Endometrium (tissue), 2 donors: ENCODE measurements around the gene PTPRN.

Experiments used
- FAIRE-seq: peaks from 2 replicates; lab custom pipeline; 2012; peaks lifted over from hg19 to GRCh38; lab: Jason Lieb, UNC
- donor health status: control.
- donor health status: control.

Gene PTPRN

DNA sequence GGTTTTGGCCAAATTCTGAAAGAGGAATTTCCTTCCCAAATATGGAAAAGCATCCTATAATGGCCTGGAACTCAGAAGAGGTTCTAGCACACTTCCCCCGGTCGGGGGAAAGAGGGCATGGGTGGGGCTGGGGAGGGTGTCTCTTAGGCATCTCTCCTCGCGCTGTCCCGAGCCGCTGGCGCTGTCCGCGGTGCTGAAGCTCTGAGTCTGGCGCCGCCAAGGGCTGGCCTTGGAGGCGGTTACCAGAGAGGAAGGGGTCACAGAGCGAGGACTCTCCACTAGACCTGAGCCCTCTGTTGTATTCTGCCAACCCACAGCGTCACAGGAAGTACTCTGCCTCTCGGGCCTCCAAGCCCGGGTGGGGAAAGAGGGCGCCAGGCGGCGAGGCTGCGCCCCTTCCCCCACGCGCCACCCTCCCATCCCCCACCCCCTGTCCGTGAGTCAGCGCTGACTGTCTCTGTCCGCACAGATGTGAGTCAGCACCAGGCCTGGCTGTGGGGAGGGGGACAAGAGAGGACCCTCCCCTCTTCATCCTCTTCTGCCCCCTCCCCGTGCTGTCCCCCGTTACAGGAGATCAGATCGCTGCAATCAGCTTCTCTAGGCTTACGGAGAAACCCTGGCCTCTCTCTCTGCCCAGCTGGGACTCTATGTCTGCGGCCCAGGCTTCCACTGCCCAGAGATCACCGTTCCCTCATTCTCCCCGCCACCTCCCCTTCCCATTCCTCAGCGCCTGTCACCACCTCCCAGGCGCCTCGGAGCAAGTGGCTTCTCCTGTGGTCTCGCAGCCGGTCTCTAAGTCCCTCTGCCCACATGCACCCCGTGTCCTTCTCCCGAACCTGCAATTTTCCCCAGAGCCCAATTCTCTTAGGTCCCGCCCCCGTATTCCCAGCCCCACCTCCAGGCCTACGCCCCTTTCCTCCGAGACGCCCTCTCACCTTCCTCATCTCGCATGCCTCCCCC, 779 bp downstream of the PTPRN start:
- FAIRE-seq = no peak

DNA sequence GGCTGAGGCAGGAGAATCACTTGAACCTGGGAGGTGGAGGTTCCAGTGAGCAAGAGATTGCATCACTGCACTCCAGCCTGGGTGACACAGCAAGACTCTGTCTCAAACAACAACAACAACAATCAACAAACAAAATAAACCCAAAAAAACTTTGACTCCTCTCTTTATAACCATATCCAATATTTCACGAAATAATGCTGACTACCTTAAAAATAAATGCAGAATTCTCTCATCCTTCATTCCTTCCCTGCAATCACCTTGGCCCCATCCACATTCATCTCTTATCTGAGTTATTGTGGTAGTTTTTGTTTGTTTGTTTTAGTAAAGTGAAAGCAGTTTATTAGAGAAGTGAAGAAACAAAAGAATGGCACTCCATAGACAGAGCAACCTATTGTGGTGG, 3.2 kb downstream of the PTPRN start:
- no peak for FAIRE-seq

DNA sequence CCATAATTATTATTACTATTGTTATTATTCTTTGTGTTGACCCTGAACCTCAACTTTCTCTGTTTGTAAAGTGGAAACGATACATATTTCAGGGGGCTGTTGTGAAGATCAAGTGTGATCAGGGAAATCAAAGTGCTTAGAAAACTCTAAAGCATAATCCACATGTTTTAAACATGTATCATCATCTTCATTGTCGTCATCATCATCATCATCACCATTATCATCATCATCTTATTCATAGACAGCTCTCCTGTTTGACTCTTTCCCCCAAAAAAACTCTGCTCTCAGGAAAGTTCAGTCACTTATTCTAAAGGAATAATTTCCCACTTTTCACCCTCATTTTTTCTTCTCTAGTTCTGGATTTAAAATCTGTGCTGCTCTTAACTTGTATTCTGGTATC, 5.0 kb downstream of the PTPRN start:
- FAIRE-seq = no peak

DNA sequence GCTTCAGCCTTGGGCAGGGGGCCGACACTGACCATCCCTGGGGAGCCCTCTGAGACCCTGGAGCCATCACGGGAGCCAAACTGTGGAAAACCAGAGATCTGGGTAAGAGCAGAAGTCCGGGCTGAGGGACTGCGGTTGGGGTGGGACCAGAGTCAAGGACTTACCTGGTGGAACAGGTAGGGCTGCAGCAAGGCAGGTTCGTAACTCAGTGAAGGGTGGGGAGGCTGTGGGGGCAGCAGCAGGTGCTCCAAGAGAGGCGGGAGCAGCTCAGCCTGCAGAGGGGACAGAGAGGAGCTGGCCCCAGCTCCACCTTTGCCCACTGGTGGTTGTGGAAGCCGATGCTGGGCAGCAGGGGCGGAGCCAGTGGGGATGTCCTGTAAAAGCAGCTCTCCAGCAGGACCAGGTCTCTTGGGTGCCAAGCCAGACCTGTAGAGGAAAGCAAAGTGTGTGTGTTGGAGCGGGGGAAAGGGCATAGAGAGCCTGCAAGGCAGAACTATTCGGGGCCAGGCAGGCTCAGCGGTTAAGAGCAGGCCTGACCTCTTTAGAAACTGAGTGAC, 6.7 kb downstream of the PTPRN start:
- no peak for FAIRE-seq

DNA sequence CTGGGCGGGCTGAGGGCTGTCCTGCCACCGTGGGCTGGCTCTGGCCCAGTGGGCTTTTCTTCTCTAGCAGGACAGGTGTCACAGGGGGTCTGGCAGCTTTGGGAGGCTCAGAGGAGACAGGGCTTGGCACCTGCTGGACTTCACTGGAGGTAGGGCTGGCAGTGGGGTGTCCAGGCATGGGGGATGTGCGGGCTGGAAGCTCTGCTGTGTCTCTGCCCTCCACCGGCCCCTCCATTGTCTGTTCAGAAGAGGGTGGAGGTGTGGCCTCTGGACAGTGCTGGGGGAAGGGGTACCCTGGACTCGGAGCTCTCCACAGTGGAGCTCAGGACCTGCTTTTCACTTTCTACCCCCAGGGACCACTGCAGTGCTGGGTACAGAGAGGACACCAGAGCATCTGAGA, 9.2 kb downstream of the PTPRN start:
- FAIRE-seq = no peak

DNA sequence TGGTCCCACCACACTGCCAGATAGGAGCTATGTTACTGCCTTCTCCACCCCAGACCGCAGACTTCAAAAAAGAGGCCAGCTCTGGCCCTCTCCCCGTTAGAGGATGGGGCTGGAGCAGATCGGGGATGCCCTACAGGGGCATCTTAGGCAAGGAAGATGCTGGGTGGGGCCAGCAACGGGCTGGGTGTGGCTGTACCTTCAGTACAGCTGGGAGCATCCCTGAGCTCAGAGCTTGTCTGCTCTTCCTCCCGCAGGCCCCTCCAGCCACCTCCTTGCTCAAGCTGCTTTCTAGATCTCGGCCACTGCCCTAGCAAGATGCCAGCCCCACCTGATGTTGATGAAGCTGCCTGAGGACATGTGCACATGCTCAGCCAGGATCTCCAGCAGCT, 9.8 kb downstream of the PTPRN start:
- no peak for FAIRE-seq

DNA sequence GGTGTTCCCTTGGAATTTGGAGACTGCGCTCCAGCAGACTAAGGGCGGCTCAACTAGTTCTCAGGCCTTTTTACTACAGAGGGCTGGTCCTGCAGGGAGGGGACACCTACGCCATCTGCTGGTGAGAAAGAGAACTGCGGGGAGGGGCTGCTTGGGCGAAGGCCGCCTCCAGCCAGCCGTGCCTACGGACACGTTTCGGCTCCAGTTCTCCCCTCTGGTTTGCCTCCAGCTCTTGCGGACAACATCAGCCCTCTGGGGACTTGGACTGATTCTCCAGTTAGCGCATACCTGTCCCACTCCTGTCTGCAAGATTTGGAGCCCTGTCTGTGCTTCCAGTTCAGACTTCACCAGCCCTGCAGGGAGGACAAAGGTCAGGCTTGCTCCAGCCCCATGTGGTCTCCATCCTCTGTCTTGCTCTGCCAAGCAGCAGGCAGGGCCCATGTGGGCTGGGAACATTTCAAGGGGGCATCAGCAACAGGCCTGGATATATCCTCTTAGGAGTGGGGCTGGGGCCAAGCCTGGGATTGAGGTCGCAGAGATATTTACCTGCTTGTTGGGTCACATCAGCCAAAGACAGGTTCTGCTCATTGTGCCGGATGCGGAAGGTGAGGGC, 10.3 kb downstream of the PTPRN start:
- peak; percentile 59 for FAIRE-seq

DNA sequence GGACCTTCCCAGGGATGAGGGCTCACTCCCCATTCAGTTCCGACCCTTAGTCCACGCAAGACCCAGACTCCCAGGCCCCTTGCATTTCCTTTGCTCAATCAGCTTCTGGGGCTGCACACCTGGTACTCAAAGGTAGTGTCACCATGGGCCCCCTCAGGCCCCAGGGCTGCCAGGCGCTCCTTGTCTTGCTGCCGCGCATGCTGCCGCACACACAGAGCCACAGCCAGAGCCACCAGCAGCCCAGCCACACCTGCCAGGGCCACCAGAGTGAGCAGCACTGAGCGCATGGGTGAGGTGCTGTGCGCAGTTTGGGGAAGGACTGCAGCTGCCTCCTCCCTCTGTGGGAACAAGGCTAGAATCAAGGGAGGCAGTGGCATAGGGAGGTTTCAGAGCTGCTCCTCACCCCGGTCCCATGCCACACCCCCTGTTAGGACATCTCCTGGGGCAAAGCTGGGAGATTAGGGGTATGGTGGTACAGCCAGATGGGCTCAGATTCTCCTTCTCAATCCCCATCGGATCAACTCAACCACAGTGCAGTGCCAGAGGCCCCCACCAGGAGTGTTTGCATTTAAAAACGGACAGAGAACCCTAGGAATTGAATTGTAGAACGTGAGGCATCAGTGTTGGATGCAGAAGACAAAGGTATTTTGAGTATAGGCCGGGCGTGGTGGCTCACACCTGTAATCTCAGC, 11.3 kb downstream of the PTPRN start:
- FAIRE-seq = no peak

DNA sequence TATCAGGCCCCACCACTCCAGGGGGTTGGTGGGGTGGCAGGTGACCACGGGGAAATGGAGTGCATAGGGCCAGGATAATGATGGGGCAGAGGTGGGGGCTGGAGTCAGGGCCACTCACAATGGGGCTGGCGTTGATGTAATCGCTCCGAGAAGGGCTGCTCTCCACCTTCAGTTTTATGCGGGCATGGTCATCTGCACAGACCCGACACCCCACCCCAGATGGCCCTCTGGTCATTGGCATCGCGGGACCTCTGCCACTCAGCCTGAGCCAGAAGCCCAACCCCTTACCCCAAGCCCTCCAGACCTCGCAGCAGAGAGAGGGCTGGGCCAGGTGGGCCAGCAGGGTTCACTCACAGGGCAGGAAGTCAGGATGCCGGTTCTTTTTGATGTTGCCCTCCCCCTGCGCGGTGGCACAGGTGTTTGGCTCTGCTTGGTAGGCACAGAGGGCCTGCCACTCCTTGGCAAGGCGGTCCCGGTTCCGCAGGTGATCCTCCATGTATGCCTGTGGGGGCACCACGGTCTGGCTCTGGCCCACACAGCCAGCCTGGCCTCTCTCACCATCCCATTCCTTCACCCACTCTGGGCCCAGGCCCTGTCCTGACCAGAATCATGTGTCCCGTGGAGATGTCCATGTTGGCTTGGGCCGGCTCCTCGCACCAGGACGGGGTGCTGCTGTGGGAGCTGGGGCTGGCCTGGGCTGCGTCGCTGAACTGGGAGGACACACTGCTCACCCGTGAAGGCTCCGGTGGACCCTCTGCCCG, 12.4 kb downstream of the PTPRN start:
- no peak for FAIRE-seq

DNA sequence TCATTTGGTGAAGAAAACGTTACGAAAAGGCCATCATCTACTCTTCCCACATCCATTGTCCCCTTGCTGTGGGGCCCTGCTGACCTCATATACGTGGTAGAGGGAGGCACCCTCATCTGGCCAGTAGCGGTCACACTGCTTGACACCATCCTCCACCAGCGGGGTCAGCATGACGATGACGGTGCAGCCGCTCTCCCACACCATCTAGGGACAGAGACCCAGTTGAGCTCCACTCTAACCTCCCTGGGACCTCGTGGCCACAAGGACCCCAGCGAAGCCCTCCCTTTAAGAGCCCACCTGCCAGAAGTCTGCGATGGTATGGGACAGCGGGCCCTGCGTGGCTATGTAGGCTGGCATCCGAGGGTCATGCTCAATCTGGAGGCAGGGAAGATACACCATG, 13.1 kb downstream of the PTPRN start:
- no peak for FAIRE-seq

DNA sequence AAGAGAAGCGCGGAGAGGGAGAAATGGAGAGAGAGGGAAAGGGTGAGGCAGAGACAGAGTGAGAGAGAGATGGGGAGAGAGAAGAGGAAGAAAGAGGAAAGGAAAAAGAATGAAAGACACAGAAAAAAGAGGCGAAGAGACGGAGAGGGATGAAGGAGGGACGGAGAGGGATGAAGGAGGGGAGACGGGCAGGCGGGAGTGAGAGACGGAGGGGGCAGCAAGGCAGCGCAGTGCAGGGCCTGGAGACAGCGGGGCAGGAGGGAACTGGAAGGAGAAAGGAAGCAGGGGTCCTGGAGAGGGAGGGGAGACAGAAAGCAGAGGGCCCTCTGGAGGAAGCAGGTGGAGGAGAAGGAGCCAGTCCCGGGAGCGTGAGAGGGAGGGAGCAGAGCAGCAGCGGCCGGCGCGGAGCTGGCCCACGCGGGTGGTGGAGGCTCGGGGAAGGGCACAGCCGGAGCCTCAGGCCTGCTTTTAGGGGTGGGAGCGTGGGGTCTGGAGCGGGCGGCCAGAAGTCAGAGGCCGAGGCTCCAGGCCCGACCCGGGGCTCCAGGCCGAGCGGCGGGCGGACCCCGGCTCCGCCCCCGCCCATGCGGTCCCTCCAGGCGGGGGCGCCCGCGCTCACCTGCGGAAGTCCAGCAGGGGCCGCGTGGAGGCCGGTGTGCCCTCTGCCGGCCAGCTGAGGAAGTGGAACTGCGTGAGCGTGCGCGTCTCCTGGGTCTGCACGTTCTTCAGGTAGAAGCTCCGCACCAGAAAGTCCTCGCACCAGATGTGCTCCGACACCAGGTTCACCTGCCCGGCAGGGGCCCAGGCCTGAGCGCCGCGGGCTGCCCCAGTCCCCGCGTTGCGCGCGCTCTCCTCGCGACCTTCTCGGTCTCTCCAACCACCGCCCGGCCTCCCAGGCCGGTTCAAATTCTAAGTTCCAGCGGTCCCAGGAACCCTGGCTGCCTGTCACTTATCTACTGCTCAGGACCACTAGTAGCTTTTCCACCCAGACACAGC, 14.5 kb downstream of the PTPRN start:
- FAIRE-seq = no peak

DNA sequence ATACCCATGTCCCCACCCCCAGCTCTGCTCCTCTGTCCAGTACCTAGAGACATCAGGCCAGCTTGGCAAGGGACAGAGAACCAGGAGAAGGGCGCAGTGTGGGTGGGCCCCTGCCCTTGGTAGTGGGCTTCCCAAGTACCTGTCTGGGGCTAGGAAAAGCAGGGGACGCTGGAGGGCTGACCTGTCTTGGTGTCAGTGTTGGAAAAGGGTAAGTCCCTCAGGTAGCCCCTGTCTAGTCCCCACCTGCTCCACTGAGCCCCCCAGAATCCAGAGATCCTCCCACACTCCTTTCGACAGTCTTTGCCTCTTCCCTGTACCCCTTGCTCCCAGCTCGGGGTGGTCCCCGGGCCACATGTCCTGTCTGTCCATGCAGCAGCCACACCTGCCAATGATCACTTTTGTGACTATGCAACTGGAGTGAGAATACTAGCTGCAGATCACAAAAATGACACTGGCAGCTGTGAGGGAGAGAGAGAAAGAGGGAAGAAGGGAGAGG, 15.4 kb downstream of the PTPRN start:
- no peak for FAIRE-seq

DNA sequence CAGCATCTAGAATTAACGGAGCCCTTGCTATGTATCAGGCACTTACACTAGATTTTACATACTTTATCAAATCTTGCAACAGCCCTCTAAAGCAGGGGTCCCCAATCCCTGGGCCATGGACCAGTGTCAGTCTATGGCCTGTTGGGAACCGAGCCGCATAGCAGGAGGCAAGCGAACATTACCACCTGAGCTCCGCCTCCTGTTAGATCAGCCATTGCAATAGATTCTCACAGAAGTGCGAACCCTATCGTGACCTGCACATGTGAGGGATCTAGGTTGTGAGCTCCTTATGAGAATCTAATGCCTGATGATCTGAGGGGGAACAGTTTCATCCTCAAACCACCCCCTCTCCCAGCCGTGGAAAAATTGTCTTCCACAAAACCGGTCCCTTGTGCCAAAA, 16.6 kb downstream of the PTPRN start:
- no peak for FAIRE-seq

DNA sequence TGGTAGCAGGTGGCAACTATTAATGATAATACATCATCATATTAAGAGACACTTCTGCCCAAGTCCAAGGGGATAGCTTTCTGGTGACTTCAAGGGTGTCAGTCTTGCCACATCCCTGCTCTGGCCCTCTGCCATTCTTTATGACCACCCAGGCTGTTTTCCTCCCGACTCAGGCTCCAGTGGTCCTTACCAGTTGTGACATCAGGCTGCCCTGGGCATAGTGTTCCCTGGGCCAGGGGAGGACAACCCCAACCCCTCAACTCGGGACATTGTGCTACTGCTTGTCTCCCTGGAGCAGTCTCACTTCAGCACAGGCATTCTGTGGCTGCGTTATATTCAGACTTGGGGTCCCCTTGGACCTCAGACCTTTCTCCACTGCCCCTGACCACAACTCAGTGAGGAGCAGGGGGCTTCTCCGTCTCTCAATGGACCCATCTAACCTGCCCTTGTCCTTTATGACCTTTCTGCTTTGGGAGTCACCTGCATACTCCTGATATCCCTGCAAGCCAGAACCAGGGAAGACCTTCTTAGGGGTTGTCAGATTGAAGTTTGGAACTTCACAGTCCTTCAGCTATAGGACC, 17.2 kb downstream of the PTPRN start:
- FAIRE-seq = no peak

DNA sequence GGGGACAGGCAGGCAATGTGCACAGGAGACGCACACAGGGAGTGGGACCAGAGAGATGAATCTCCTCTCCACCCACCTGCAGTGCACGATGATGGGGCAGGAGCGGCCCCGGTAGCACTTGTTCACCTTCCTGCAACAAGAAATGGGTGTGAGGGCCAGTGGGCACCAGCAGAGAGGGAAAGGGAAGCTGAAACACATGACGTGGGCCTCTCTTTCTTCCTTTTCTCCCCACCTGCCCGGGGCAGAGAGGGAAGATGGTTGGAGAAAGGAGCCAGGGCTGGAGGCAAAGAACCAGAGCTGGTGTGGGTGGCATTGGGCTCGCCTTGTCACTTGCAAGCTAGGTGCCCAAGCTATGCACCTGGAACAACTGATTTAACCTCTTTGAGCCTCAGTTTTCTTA, 17.8 kb downstream of the PTPRN start:
- no peak for FAIRE-seq

DNA sequence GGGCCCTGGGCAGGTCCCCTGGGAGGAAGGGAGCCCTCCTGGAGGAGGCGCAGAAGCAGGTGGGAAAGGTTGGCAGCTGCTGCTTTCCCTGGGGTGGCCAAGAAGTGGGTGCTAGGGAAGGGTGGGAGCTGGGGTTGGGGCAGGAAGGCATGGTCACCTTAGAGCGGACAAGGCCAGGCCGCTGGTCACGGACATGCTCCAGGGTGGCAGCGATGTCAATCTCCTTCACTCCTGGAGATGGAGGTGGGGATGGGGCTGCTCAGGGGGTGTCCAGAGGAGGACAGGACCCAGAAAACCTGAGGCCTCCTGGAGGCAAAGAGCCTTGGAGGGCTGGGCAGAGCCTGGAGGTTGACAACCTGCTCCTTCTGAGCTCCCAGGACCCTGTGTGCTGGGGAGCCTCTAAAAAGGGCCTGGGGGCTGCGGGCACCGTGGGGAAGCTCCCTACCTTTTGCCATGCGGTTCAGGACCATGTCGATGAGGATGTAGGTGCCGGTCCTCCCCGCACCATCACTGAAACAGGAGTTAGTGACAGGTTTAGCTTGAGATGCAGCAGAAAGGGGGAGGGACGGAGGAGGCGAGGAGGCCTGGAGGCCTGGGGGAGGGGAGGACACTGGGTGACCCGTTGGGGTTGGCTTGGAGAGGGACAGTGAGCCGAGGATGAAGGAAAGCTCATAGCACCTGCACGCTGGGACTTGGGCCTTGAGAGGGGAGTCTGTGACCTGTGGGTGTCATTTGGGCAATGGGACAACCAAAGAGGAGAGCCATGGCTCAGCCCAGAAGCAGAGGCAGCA, 18.6 kb downstream of the PTPRN start:
- no peak for FAIRE-seq

DNA sequence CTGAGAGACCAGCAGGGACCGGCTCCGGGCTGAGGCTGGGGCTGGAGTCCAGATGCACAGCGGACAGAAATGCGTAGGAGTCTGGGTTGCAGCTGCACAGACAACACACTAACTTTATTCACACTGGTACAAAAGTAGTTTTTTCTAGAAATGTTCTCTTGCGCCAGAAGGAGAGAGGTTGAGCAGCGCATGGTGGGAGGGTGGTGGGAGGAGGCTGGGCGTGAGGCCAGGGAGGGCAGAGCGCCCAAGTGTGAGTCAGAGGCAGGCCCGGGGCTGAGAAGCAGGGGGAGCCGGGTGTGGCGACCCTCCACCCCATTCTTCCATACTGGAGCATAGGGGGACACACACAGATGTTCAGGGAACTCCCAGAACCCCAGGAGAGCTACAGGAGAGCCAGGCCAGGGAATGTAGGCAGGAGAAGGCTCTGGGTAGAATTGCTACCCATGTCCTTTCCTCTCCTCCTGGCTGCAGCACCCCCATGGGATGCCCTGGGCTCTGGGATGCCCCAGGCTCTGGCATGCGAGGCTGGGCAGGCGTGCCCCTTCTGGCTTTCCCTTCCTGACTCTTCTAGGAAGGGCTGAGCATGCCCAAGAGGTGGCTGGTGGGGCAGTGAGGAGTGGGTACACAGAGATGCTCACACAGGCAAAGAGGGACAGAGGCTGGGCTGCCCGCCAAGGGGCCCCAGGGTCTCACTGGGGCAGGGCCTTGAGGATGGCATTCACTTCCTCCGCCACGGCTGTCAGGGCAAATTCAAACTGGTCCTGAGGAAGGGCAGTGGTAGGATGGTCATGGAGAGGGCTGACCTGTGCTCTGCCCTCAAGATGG, 19.5 kb downstream of the PTPRN start:
- FAIRE-seq = peak; percentile 91

DNA sequence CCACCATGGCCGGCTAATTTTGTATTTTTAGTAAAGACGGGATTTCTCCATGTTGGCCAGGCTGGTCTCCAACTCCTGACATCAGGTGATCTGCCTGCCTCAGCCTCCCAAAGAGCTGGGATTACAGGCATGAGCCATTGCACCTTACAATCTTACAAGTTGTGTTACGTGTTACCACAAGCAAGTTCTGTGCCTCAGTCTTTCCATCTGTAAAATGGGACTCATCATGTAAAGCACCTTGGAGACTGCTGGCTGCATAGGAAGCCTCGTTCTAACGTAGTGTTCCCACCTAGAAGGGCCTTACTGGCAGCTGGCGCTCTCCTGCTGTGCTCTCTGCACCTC, 20.0 kb downstream of the PTPRN start:
- FAIRE-seq = no peak
